Gastrocnemius medialis (tissue), 4 donors: ENCODE measurements around the gene BCL2L13.

Source experiments
- CTCF ChIP-seq, 5 experiments: fragments of 450-650 bp in 3 of 5; fragments of 200-600 bp in 2 of 5; sonication (generic) in 2 of 5; IDR thresholded peaks in 4 of 5; conservative IDR thresholded peaks in 1 of 5; 1 replicate in 4 of 5; 2 replicates in 1 of 5; pipeline ENCODE4 v1.5.1; 2016 to 2019; ENCODE audit warnings: antibody characterized with exemption in 5 of 5, mild to moderate bottlenecking in 3 of 5, moderate library complexity in 3 of 5
- POLR2A ChIP-seq, 2 donors: fragments of 450-650 bp; IDR thresholded peaks; one replicate each; pipeline ENCODE4 v1.6.1; 2017; ENCODE audit warnings: antibody characterized with exemption in 2 of 2, mild to moderate bottlenecking in 2 of 2, moderate library complexity in 2 of 2

- TF ChIP-seq CTCF (IDR thresholded peaks at IDR 0.05 in 4 of 5, conservative IDR thresholded peaks at IDR 0.05 in 1 of 5) (no peak), POLR2A (IDR thresholded peaks at IDR 0.05) (no peak)
Measured at GRCh38 chr22:17656870-17657395, 18.4 kb downstream of the BCL2L13 start.
